ENCODE measurements around the gene FARS2.

DNA sequence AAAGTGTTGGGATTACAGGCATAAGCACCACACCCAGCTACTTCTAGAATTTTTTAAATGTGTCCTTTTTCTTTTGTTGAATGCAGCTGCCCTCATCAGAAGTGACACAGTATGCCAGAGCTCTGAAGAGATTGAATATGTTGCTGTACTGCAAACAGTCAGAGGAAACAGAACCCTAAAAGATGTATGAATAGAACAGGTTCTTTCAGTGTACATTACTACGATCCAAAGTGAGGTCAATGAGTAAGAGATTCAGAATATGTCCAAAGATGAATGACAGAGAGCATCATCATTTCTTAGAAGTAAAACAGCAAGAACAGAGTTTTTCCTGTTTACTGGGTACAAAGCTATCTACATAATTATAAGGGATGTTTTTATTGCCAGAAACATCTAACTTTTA is 476.9 kb downstream of the FARS2 start:
- TF ChIP-seq EZH2 (IDR thresholded peaks at IDR 0.05; ENCODE audit: borderline replicate concordance): no peak
- TF ChIP-seq, protein P1, sequence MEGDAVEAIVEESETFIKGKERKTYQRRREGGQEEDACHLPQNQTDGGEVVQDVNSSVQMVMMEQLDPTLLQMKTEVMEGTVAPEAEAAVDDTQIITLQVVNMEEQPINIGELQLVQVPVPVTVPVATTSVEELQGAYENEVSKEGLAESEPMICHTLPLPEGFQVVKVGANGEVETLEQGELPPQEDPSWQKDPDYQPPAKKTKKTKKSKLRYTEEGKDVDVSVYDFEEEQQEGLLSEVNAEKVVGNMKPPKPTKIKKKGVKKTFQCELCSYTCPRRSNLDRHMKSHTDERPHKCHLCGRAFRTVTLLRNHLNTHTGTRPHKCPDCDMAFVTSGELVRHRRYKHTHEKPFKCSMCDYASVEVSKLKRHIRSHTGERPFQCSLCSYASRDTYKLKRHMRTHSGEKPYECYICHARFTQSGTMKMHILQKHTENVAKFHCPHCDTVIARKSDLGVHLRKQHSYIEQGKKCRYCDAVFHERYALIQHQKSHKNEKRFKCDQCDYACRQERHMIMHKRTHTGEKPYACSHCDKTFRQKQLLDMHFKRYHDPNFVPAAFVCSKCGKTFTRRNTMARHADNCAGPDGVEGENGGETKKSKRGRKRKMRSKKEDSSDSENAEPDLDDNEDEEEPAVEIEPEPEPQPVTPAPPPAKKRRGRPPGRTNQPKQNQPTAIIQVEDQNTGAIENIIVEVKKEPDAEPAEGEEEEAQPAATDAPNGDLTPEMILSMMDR (IDR thresholded peaks at IDR 0.05; ENCODE audit: poor library complexity): no peak

Measured in hepatocyte (in vitro differentiated cells).